Mucosa of gallbladder (tissue), 1 donor: ENCODE results near the gene SPINT2. TPM values are rescaled to one million over a fixed set of nuclear protein-coding genes. Genes with fewer than 3 reads are reported as not detected.

Experiments
- DNase-seq: peaks from one replicate; pipeline ENCODE4 v3.0.0-alpha.2; 2020; ENCODE audit warnings: low spot score
- total RNA-seq: library from RNA; stranded (reverse); gene quantifications from one replicate; pipeline ENCODE4 v1.2.1, GENCODE V29; 2021
- donor health status: DM: no; HTN: no; CAD: no.

Gene SPINT2
- total RNA-seq, 1 donor from 2014 or later: 567 TPM

DNA sequence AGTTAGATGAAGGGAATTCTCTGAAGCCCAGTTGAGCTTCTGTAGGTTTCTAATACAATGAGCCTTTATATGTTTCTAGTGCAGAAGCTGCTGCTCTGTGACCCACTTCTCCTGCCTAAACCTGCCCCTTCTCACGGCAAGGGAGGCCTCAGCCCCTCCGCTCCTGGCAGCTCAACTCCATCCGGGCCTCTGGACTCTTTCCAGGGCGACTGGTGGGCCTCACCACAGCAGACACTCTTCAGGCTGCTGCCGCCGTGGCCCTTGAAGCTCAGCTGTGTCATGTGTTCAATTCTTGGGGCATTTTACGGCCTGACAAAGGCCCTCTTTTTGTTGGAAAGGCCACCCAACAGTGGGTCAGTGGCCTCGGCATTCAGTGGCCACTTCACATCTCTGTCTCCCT, 29.7 kb downstream of the SPINT2 start:
- no peak for DNase-seq

GRCh38 chr19:38298821-38299680, 34.7 kb downstream of the SPINT2 start:
- DNase-seq: no peak

DNA sequence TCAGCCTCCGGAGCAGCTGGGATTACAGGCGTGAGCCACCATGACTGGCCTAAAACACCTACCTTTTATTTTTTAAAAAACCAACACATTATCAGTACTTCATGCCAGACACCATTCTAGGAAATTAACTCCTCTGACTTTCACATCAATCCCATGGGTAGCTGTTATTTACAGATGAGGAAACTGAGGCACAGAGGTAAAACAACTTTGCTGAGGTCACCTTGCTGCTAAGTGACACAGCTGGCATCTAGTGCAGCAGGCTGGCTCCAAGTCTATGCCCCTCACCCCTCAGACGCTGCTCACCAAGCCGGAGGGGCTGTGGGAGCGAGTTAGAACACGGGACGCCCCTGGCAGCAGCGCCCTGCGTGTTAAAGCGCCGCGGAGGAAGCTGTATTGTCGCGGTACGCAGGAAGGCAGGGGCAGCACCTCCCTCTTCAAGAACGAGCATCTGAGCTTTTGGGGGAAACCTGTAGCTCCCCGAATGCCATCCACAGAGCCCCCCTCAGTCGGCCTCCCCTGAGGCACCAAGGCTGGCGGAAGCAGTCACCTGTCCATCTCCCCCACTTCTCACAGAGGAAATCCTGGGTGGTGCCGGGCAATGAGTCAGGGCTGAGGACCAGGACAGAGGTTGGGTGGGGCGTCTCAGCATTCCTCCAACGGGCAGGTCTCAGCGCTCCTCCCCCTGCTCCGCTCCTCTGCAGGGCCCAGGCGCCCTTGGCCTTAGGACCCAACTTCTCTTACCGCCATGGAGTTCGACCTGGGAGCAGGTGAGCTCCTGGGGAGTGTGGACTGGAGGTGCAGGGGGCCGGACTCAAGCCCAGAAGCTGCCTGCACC, 39.4 kb downstream of the SPINT2 start, which contains the start of gene C19orf33:
Gene C19orf33, plus strand, starts transcription at position 735 of the 835 bp plus-strand sequence. Its CDS starts 11 bp downstream, at position 746.
- peak; percentile 81 for DNase-seq

DNA sequence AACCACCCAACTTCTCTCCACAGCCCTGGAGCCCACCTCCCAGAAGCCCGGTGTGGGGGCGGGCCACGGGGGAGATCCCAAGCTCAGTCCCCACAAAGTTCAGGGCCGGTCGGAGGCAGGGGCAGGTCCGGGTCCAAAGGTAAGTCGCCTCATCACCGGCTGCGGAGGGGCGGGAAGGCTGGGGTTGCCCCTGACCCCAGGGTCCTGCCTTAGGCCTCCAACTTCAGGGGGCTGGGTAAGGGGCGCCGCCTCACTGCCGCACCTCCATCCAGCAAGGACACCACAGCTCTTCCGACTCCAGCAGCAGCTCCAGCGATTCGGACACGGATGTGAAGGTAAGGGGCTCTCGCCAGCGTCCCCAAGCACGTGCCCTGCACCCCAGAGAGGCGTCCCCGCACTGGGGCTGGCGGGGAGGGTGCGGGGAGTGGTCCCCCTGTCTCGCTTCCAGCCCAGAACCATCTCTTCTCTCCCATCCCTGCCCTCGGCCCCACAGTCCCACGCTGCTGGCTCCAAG, 40.0 kb downstream of the SPINT2 start:
- no peak for DNase-seq

DNA sequence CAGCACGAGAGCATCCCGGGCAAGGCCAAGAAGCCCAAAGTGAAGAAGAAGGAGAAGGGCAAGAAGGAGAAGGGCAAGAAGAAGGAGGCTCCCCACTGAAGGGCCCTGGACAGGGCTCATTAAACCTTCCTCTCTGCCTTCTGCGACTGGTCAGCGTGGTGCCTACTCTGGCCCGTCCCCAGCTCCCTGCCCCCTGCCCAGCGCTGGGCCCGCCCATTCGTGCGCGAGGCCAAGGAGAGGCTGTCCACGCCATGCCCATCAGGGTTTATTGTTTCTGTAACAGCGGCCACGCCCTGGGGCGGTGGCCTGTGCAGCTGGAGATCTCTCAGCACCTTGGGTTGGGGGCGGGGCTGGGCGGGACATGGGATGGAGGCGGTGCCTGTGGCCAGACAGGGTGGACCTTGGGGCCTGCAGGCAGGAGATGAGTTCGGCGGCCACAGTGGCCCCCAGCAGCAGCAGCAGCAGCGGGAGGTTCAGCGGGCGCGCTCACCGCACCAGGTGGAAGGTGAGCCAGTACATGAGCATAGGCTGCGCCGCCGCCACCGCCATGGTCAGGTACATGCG, 40.6 kb downstream of the SPINT2 start:
- peak; percentile 90 for DNase-seq

- no peak for DNase-seq
Measured at GRCh38 chr19:38306236-38306635, 41.9 kb downstream of the SPINT2 start.

- no peak for DNase-seq
Measured at GRCh38 chr19:38307076-38307475, 42.7 kb downstream of the SPINT2 start.

- DNase-seq: no peak
Measured at GRCh38 chr19:38307597-38307996, 43.2 kb downstream of the SPINT2 start.

DNA sequence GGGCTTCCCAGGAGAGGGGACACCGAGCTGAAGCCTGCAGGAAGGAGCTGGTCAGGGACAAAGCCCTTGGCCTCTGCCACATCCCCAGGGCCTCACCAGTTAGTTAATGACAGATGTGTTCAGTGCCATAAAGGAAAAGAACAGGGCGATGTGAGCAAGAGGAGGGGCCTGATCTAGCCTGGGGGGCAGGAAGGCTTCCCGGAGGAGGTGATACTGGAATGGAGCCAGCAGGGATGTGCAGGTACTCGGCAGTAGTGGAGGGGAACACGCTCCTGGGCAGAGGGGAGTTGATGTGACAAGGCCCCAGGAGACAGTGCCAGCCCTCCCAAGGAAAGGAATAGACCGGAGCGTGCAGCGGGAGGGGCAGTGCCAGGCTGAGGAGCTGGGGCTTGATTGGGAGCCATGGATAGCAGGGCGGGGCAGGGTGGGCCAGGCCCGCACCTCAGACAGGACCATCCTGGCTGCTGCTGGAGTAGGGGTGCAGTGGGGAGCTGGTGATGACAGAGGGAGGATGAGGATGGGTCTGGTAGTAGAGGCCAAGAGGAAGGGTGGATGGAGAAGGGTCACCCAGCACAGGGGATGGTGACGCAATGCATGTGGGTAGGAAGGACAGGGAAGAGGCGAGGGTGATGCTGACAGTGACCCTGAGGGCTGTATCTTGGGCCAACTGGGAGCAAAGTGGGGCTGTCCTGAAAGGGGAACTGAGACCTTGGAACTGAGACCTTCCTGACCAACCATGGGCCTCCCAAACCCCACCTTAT, 43.8 kb downstream of the SPINT2 start:
- DNase-seq: no peak

GRCh38 chr19:38308926-38309614, 44.7 kb downstream of the SPINT2 start:
- no peak for DNase-seq

DNA sequence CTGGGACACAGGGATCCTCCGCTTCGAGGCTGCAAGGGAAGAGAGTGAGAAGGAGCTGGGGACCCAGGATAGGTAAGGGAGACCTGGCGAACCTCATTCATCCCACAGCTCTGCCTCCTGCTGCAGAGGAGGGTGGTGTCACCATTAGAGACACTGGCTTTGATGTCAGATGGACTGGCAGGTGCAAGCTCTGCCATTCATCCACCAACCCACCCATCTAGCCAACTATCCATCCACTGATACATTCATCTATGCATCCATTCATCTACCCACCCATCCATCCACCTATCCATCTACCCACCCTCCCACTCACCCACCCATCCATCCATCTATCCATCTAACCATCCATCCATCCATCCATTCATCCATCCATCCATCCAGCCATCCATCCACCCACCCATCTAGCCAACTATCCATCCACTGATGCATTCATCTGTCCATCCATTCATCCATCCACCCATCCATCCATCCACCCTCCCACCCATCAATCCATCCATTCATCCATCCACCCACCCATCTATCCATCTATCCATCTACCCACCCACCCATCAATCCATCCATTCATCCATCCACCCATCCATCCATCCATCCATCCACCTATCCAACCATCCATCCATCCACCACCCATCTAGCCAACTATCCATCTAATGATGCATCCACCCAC, 45.4 kb downstream of the SPINT2 start:
- no peak for DNase-seq

GRCh38 chr19:38310279-38310670, 45.9 kb downstream of the SPINT2 start:
- no peak for DNase-seq

- DNase-seq: no peak
Measured at GRCh38 chr19:38310986-38311385, 46.6 kb downstream of the SPINT2 start.

DNA sequence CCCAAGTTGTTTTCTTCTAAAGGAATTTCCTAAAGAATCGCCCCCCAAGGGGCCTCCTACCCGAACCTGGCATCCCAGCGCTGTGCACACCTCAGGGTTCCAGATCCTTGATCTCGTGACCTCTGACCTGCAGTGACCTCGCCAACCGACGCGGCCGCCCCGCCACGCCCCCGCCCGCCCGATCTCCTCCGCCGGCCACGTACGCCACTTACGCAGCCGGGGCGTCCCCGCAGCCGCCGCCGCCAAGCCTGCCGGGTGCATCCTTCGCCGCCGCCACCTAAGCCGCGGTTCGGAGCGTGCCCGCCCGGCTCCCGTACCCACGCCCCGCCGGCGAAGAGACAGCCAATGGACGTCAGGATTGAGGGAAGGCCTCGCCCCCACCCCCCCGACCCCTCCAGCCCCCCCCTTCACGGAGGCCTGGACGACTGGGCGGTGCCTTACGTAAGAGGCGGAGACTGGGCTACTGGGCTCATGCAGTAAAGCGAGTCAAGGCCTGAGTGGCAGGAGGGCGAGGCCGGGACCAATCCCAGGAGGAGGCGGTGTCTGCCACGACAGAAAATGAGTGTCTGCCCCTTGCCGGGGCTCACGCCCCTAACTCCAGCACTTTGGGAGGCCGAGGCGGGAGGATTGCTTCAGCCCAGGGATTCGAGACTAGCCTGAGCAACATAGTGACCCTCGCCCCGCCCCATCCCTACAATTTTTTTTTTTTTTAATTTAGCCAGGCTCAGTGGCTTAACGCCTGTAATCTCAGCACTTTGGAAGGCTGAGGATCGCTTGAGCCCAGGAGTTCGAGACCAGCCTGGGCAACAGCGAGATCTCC, 51.5 kb downstream of the SPINT2 start, which contains the start of gene YIF1B:
Gene YIF1B, minus strand, starts transcription at position 291 of the 820 bp plus-strand sequence. Its CDS starts 30 bp downstream, at position 261.
- DNase-seq: peak; percentile 96

GRCh38 chr19:38316477-38317067, 52.2 kb downstream of the SPINT2 start:
- no peak for DNase-seq

DNA sequence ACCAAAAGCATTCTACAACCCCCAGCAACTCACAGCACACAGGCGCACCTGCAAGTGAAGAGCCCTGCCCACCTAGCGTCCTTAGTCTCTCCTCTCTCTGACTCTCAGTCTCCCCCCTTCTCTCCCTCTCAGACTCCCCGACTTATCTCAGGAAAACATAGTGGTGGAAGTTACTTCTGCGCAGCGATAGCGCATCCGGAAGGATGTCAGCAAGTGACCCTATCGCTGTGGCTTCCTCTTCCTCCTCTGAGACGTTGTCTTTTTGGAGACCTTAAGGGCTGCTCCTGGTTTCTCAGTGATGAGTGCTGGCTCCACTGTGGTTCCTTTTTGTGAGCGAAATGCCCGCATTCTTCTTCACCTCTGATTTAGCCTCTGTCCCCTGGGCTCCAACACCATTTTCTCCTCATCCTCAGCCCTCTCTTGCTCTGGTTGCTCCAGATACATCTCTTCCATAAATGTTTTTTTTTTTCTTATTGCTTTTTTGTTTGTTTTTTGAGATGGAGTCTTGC, 52.8 kb downstream of the SPINT2 start:
- no peak for DNase-seq

DNA sequence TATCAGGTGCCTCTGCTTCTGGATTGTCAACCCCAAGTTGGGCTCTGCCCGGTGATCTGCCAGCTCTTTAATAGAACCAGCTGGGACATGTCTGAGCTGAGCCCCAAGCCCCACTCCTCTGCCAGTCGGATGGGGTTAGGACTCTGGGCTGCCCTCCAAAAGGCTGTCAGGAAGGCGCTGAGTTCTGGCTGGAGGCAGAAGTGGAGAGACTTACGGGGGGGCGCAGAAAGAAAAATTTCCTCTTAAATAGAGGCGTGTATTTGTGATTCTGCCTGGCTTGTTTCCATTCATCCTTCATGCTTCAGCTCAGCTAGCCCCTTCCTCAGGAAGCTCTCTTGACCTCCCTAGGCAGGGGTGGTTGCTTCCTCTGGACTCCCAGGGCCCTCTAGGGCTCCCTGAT, 54.3 kb downstream of the SPINT2 start:
- DNase-seq: no peak

DNA sequence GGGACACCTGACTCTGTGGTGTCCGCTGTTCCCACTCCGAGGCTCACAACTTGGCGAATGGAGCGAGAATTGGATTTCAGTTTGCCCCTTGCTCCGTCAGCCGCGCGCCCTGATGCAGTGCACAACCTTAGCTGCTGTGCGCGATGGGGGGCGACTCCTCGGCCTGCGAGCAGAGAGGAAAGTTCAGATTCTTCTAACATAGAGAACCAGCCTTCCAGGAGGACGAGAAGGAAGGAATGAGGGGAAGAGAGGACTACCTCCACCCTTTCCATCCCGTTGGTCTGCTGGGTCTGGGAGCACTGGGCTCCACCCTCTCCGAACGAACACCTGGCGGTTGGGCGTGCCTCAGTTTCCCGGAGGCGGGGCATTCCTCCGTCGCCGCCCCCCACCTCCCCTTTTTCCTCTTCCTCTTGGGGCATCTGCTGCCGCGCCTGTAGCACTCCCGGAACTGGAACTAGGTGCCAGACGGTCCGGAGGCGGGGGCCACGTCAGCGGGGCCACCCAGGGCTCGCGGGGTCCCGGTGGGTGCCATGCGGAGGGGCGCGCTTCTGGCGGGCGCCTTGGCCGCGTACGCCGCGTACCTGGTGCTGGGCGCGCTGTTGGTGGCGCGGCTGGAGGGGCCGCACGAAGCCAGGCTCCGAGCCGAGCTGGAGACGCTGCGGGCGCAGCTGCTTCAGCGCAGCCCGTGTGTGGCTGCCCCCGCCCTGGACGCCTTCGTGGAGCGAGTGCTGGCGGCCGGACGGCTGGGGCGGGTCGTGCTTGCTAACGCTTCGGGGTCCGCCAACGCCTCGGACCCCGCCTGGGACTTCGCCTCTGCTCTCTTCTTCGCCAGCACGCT, 55.3 kb downstream of the SPINT2 start, which contains the start of gene KCNK6:
Gene KCNK6, plus strand, starts transcription at position 425 of the 838 bp plus-strand sequence. Its CDS starts 106 bp downstream, at position 531.
- DNase-seq: peak; percentile 51
